IPS-18c (cell line): Measurements from ENCODE around the gene LSM8.
A peak's percentile ranks its signal among the peaks of the same experiment; 100 is the strongest.
"Not testable (repeated sequence)": the region's sequence is repeated elsewhere in the genome, so short reads cannot be mapped to it uniquely, and the experiment has no call there.

Experiments used
- H3K4me3 ChIP-seq: 2 replicates; pipeline ENCODE4 v1.7.0; 2013; ENCODE audit warnings: low read depth, mild to moderate bottlenecking, low read length, moderate library complexity; ENCODE audit not compliant: insufficient read depth
- H3K9me3 ChIP-seq: one replicate; pipeline ENCODE4 v1.6.1; 2013; ENCODE audit warnings: mild to moderate bottlenecking, low read length, moderate library complexity; ENCODE audit not compliant: control insufficient read depth, insufficient read depth

LSM8 gene

GRCh38 chr7:118185163-118185860 is 1.3 kb downstream of the LSM8 start:
- no peak overlapping the region for H3K4me3 ChIP-seq
- no peaks in the 10 kb centered on the region for H3K9me3 ChIP-seq

- Histone ChIP-seq H3K9me3 (no peaks in the 10 kb centered on the region), H3K4me3 (no peak overlapping the region)
These were observed 2.5 kb downstream of the LSM8 start for GRCh38 chr7:118186501-118186900.

GRCh38 chr7:118194571-118194970 is 10.6 kb downstream of the LSM8 start:
- no peak overlapping the region for H3K4me3 ChIP-seq
- no peaks in the 10 kb centered on the region for H3K9me3 ChIP-seq

GRCh38 chr7:118195837-118196474 is 12.0 kb downstream of the LSM8 start:
- H3K4me3 ChIP-seq, result no peak overlapping the region

GRCh38 chr7:118202061-118202460 is 18.1 kb downstream of the LSM8 start:
- H3K4me3 ChIP-seq, result no peak overlapping the region
- no peaks in the 10 kb centered on the region for H3K9me3 ChIP-seq

More at GRCh38 chr7:118195837-118196474, 12.0 kb downstream of the LSM8 start:
- no peaks in the 10 kb centered on the region for H3K9me3 ChIP-seq

- H3K4me3 ChIP-seq, result peak overlapping the region; percentile 26; the same call in 1 of the 2 replicates
- no peaks in the 10 kb centered on the region for H3K9me3 ChIP-seq
These were observed 30.3 kb downstream of the LSM8 start for GRCh38 chr7:118214051-118214832.

- Histone ChIP-seq H3K4me3 (peak overlapping the region; percentile 26; the same call in 1 of the 2 replicates), H3K9me3 (no peaks in the 10 kb centered on the region)
These were observed 30.8 kb downstream of the LSM8 start for GRCh38 chr7:118214833-118215182.

- no peaks in the 10 kb centered on the region for H3K9me3 ChIP-seq
- no peak overlapping the region for H3K4me3 ChIP-seq
These were observed 33.3 kb downstream of the LSM8 start for GRCh38 chr7:118217210-118217619.

- H3K4me3 ChIP-seq, result no peak overlapping the region
- H3K9me3 ChIP-seq, result no peaks in the 10 kb centered on the region
These were observed 34.6 kb downstream of the LSM8 start for GRCh38 chr7:118218413-118219156.

GRCh38 chr7:118219157-118219512 is 35.2 kb downstream of the LSM8 start:
- H3K9me3 ChIP-seq, result no peaks in the 10 kb centered on the region
- H3K4me3 ChIP-seq, result no peak overlapping the region

GRCh38 chr7:118220583-118220982 is 36.6 kb downstream of the LSM8 start:
- no peak overlapping the region for H3K4me3 ChIP-seq
- no peaks in the 10 kb centered on the region for H3K9me3 ChIP-seq

- Histone ChIP-seq H3K9me3 (no peaks in the 10 kb centered on the region), H3K4me3 (no peak overlapping the region)
These were observed 38.6 kb downstream of the LSM8 start for GRCh38 chr7:118222591-118222990.

- Histone ChIP-seq H3K9me3 (no peaks in the 10 kb centered on the region), H3K4me3 (no peak within 1 kb of the TSS)
These were observed 40.6 kb downstream of the LSM8 start, which contains the start of gene ANKRD7 for GRCh38 chr7:118224521-118224920. Gene ANKRD7, plus strand, starts transcription at chr7:118224704. Its CDS starts 127 bp downstream, at chr7:118224831.

GRCh38 chr7:118232837-118233236 is 48.9 kb downstream of the LSM8 start:
- no peak overlapping the region for H3K4me3 ChIP-seq
- no peaks in the 10 kb centered on the region for H3K9me3 ChIP-seq

GRCh38 chr7:118233799-118234198 is 49.8 kb downstream of the LSM8 start:
- Histone ChIP-seq H3K9me3 (no peaks in the 10 kb centered on the region), H3K4me3 (no peak overlapping the region)

- H3K4me3 ChIP-seq, result no peak overlapping the region
These were observed 55.0 kb downstream of the LSM8 start for GRCh38 chr7:118239014-118239413.

GRCh38 chr7:118240320-118240719 is 56.4 kb downstream of the LSM8 start:
- not testable (repeated sequence) for H3K9me3 ChIP-seq

More at GRCh38 chr7:118239014-118239413, 55.0 kb downstream of the LSM8 start:
- H3K9me3 ChIP-seq, result no peaks in the 10 kb centered on the region

More at GRCh38 chr7:118240320-118240719, 56.4 kb downstream of the LSM8 start:
- not testable (repeated sequence) for H3K4me3 ChIP-seq
